Colonic mucosa (tissue), 4 donors: ENCODE results near the gene XRCC4. TPM values are rescaled to one million over a fixed set of nuclear protein-coding genes. Genes with fewer than 3 reads are reported as not detected.

Experiments
- DNase-seq: peaks from one replicate; pipeline ENCODE4 v3.0.0-alpha.2; 2020
- H3K27ac ChIP-seq: fragments of 200-600 bp; one replicate; pipeline ENCODE4 v1.8.0; 2021
- H3K27me3 ChIP-seq: fragments of 200-600 bp; one replicate; pipeline ENCODE4 v1.8.0; 2021
- H3K36me3 ChIP-seq: fragments of 200-600 bp; one replicate; pipeline ENCODE4 v1.8.0; 2021
- H3K4me1 ChIP-seq: fragments of 200-600 bp; one replicate; pipeline ENCODE4 v1.8.0; 2021; ENCODE audit warnings: mild to moderate bottlenecking
- H3K4me3 ChIP-seq: fragments of 200-600 bp; one replicate; pipeline ENCODE4 v1.8.0; 2021
- H3K9ac ChIP-seq, 2 donors: one replicate each; pipeline ENCODE4 v1.7.0; 2013; ENCODE audit warnings: control low read depth in 2 of 2, low read depth in 2 of 2, low read length in 2 of 2
- H3K9me3 ChIP-seq: fragments of 200-600 bp; one replicate; pipeline ENCODE4 v1.8.0; 2021
- CTCF ChIP-seq: fragments of 200-600 bp; IDR thresholded peaks from one replicate; pipeline ENCODE4 v1.8.0; 2022; ENCODE audit warnings: antibody characterized with exemption, mild to moderate bottlenecking
- intact Hi-C: fragments of 100-400 bp; cut with DNase I; formaldehyde crosslinking; loops from one replicate; pipeline ENCODE4 v1.14.1; 2022
- total RNA-seq, 2 donors: library from RNA; stranded (reverse); fragmentation: NEBNext Ultra II Directional in 1 of 2; extraction: Animal tissue kit (Norgen Biotek cat#: 25700) in 1 of 2; gene quantifications; one replicate each; pipeline ENCODE4 v1.2.1, GENCODE V29; 2021
- donor health status: healthy.
- donor health status: DM: no; HTN: no; CAD: no.
- donor health status: DM: no; HTN: no; CAD: no.

XRCC4 gene
- total RNA-seq, 2 donors from 2014 or later = 5.7 to 8.7 TPM

- TF ChIP-seq CTCF = no peak
- Histone ChIP-seq H3K9ac (no peak overlapping the region), H3K9me3 (no peaks in the 10 kb centered on the region), H3K36me3 (no peaks in the 10 kb centered on the region), H3K27me3 (no peaks in the 10 kb centered on the region), H3K4me1 (no peaks in the 10 kb centered on the region), H3K27ac (no peak overlapping the region), H3K4me3 (no peak overlapping the region)
- intact Hi-C loops = no loop called here
- no peak for DNase-seq
Measured at GRCh38 chr5:83102364-83102980, 25.1 kb downstream of the XRCC4 start.

- H3K4me3 ChIP-seq = no peak overlapping the region
- DNase-seq = no peak
- H3K27ac ChIP-seq = no peak overlapping the region
- no peaks in the 10 kb centered on the region for H3K27me3 ChIP-seq
- no peaks in the 10 kb centered on the region for H3K9me3 ChIP-seq
- H3K9ac ChIP-seq = no peak overlapping the region
- no peaks in the 10 kb centered on the region for H3K4me1 ChIP-seq
- H3K36me3 ChIP-seq = no peaks in the 10 kb centered on the region
- intact Hi-C loops = no loop called here
- TF ChIP-seq CTCF = no peak
Measured at GRCh38 chr5:83104021-83104420, 26.7 kb downstream of the XRCC4 start.

GRCh38 chr5:83107692-83108420 lies 30.5 kb downstream of the XRCC4 start:
- no peak for DNase-seq
- Histone ChIP-seq H3K27me3 (no peaks in the 10 kb centered on the region), H3K27ac (no peak overlapping the region), H3K4me3 (no peak overlapping the region), H3K36me3 (no peaks in the 10 kb centered on the region), H3K9ac (no peak overlapping the region), H3K4me1 (no peaks in the 10 kb centered on the region), H3K9me3 (no peaks in the 10 kb centered on the region)
- no peak for TF ChIP-seq CTCF
- intact Hi-C loops = no loop called here

GRCh38 chr5:83109380-83109779 lies 32.0 kb downstream of the XRCC4 start:
- intact Hi-C loops = no loop called here
- H3K36me3 ChIP-seq = no peaks in the 10 kb centered on the region
- H3K27me3 ChIP-seq = no peaks in the 10 kb centered on the region
- H3K4me3 ChIP-seq = no peak overlapping the region
- DNase-seq = no peak
- TF ChIP-seq CTCF = no peak
- H3K4me1 ChIP-seq = no peaks in the 10 kb centered on the region
- H3K27ac ChIP-seq = no peak overlapping the region
- H3K9ac ChIP-seq = no peak overlapping the region
- H3K9me3 ChIP-seq = no peaks in the 10 kb centered on the region

- intact Hi-C loops = no loop called here
- TF ChIP-seq CTCF = no peak
- Histone ChIP-seq H3K4me3 (no peak overlapping the region), H3K27ac (no peak overlapping the region), H3K27me3 (no peaks in the 10 kb centered on the region), H3K9ac (no peak overlapping the region), H3K36me3 (no peaks in the 10 kb centered on the region), H3K9me3 (no peaks in the 10 kb centered on the region), H3K4me1 (no peaks in the 10 kb centered on the region)
- no peak for DNase-seq
Measured at GRCh38 chr5:83115816-83116215, 38.5 kb downstream of the XRCC4 start.
